PC-3 (cell line): Measurements from ENCODE around the gene HECW1. TPM values are rescaled to one million over a fixed set of nuclear protein-coding genes. Genes with fewer than 3 reads are reported as not detected.

ENCODE experiments used
- ATAC-seq: fragments of 200-7000 bp; cut with Tn5 transposase; 2 replicates; pipeline ENCODE4 v1.9.1; 2020; ENCODE audit warnings: mild to moderate bottlenecking, moderate library complexity
- BruUV-seq: library from RNA; stranded (reverse); fragments of 400-500 nt; replicated peaks from 2 replicates; lab custom pipeline; 2021; lab: Mats Ljungman, UMichigan
- CTCF ChIA-PET: fragments of 300-600 bp; sonication (Branson Sonifier 250); formaldehyde crosslinking; loops from one replicate; lab custom pipeline; 2022; ENCODE audit warnings: antibody characterized with exemption; lab: Charles Lee
- POLR2A ChIA-PET: fragments of 300-600 bp; sonication (Branson Sonifier 250); formaldehyde crosslinking; loops from one replicate; lab custom pipeline; 2022; ENCODE audit warnings: antibody characterized with exemption; ENCODE audit not compliant: unreplicated experiment; lab: Charles Lee
- DNase-seq: peaks from one replicate; pipeline ENCODE4 v3.0.0-alpha.2; 2015
- H2AFZ ChIP-seq: fragments of 300-600 bp; sonication (generic); 2 replicates; pipeline ENCODE4 v1.6.0; 2016; ENCODE audit warnings: antibody characterized with exemption, low read length
- H3F3A ChIP-seq: fragments of 300-600 bp; sonication (generic); one replicate; pipeline ENCODE4 v1.6.0; 2017; ENCODE audit warnings: antibody characterized with exemption, low read length, control low read depth, mild to moderate bottlenecking; ENCODE audit not compliant: unreplicated experiment
- H3K27ac ChIP-seq: fragments of 300-600 bp; sonication (generic); 2 replicates; pipeline ENCODE4 v1.5.1; 2016; ENCODE audit warnings: mild to moderate bottlenecking, low read length
- H3K27me3 ChIP-seq: fragments of 300-600 bp; sonication (generic); 2 replicates; pipeline ENCODE4 v1.6.1; 2016; ENCODE audit warnings: low read length, mixed read lengths
- H3K36me3 ChIP-seq: fragments of 300-600 bp; sonication (generic); 2 replicates; pipeline ENCODE4 v1.6.1; 2016; ENCODE audit warnings: low read depth, mixed run types, low read length, mixed read lengths
- H3K4me1 ChIP-seq: fragments of 300-600 bp; sonication (generic); 2 replicates; pipeline ENCODE4 v1.5.1; 2016; ENCODE audit warnings: low read length; ENCODE audit not compliant: insufficient read depth
- H3K4me2 ChIP-seq: fragments of 300-600 bp; sonication (generic); 2 replicates; pipeline ENCODE4 v1.6.0; 2016; ENCODE audit warnings: low read length
- H3K4me3 ChIP-seq: fragments of 300-600 bp; sonication (generic); 2 replicates; pipeline ENCODE4 v1.5.1; 2016; ENCODE audit warnings: mild to moderate bottlenecking, low read length, mixed read lengths
- H3K79me2 ChIP-seq: fragments of 300-600 bp; sonication (generic); 2 replicates; pipeline ENCODE4 v1.6.1; 2017; ENCODE audit warnings: low read length, mixed read lengths
- H3K9ac ChIP-seq: fragments of 300-600 bp; sonication (generic); 2 replicates; pipeline ENCODE4 v1.6.0; 2016; ENCODE audit warnings: mild to moderate bottlenecking, low read length
- H3K9me2 ChIP-seq: fragments of 300-600 bp; sonication (generic); replicated peaks from 2 replicates; pipeline ENCODE4 v1.6.1; 2016; ENCODE audit warnings: mixed run types, low read length, mixed read lengths
- H3K9me3 ChIP-seq: fragments of 300-600 bp; sonication (generic); 2 replicates; pipeline ENCODE4 v1.6.1; 2016; ENCODE audit warnings: low read length, mixed read lengths
- H4K20me1 ChIP-seq: fragments of 300-600 bp; sonication (generic); 2 replicates; pipeline ENCODE4 v1.6.1; 2016; ENCODE audit warnings: low read length, mixed read lengths
- EZH2 ChIP-seq: fragments of 300-600 bp; sonication (generic); IDR thresholded peaks from one replicate; pipeline ENCODE4 v1.6.1; 2017; ENCODE audit warnings: antibody characterized with exemption, mild to moderate bottlenecking, low read length; ENCODE audit not compliant: unreplicated experiment
- EZH2phosphoT487 ChIP-seq: fragments of 300-600 bp; sonication (generic); IDR thresholded peaks from 2 replicates; pipeline ENCODE4 v1.6.1; 2018; ENCODE audit warnings: mild to moderate bottlenecking, antibody characterized with exemption, low read length, borderline replicate concordance
- intact Hi-C: fragments of 100-400 bp; cut with micrococcal nuclease; formaldehyde crosslinking; loops from 2 replicates; pipeline ENCODE4 v1.9.0; 2023
- total RNA-seq: library from RNA; depleted of rRNA; stranded (reverse); fragments of >200 nt; gene quantifications from 2 replicates; pipeline ENCODE4 v1.2.3, GENCODE V29; 2014
- TF ChIP-seq, protein P1 (sequence below): fragments of 300-600 bp; sonication (generic); conservative IDR thresholded peaks from 2 replicates; pipeline ENCODE4 v1.5.1; 2017; ENCODE audit warnings: antibody characterized with exemption, low read depth, mild to moderate bottlenecking, low read length

Gene HECW1
- total RNA-seq, 1 experiment from 2014 or later, result 3.0 TPM

DNA sequence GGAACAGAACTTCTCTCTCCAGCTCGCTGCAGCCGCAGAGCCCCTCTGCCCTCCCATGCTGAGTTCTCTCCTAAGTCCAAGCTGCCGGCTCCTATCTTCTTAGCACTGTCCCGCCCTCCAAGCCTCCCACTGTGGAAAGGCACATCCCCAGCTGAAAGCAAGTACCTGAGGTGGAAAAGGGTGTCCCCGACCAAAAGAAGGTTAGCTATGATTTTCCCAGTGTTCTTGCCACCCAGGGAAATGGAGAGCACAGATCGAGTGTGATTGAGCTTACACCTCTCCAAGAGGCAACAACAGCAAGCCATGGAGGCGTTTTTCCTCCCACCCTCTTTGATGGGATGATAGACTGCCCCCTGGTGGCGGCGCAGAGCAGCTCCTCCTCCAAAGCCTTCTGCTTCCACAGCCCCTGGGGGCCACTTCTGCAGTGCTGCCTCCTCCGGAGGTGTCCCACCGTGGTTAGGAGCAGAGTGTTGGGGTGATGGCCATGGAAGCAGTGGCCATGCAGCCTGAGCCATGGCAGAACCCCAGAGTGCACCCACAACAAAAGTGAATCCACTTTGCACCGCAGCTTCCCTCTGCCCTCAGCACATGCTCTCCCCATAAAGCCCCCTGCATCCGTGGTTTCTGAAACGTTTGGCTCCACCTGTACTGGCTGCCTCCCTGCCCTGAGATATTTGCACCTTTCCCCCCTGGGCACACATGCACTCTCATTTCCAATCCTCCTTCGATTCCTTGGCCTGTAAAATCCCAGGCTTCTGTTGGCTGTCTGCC, 327.4 kb downstream of the HECW1 start:
- Histone ChIP-seq H3F3A (no peaks in the 10 kb centered on the region), H3K9ac (no peak overlapping the region), H4K20me1 (no peaks in the 10 kb centered on the region), H3K9me3 (no peaks in the 10 kb centered on the region), H3K27me3 (no peaks in the 10 kb centered on the region), H2AFZ (peak overlapping the region; percentile 64; the same call in 1 of the 2 replicates), H3K27ac (no peak overlapping the region), H3K9me2 (no peaks in the 10 kb centered on the region), H3K36me3 (no peaks in the 10 kb centered on the region), H3K4me2 (no peak overlapping the region), H3K4me3 (no peak overlapping the region), H3K79me2 (no peaks in the 10 kb centered on the region), H3K4me1 (no peaks in the 10 kb centered on the region)
- POLR2A ChIA-PET, result interaction anchor here (0.6 kb wide), 1 partner anchor 173 kb away, joined by 4 read pairs; no protein-coding TSS in a partner anchor
- DNase-seq, result peak; percentile 68
- intact Hi-C loops, result no loop called here
- peak; percentile 68 for ATAC-seq
- no TSS peak for BruUV-seq
- TF ChIP-seq, protein P1, sequence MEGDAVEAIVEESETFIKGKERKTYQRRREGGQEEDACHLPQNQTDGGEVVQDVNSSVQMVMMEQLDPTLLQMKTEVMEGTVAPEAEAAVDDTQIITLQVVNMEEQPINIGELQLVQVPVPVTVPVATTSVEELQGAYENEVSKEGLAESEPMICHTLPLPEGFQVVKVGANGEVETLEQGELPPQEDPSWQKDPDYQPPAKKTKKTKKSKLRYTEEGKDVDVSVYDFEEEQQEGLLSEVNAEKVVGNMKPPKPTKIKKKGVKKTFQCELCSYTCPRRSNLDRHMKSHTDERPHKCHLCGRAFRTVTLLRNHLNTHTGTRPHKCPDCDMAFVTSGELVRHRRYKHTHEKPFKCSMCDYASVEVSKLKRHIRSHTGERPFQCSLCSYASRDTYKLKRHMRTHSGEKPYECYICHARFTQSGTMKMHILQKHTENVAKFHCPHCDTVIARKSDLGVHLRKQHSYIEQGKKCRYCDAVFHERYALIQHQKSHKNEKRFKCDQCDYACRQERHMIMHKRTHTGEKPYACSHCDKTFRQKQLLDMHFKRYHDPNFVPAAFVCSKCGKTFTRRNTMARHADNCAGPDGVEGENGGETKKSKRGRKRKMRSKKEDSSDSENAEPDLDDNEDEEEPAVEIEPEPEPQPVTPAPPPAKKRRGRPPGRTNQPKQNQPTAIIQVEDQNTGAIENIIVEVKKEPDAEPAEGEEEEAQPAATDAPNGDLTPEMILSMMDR, result peak; percentile 92
- TF ChIP-seq EZH2, result no peak
- CTCF ChIA-PET, result interaction anchor here (0.6 to 1.1 kb wide), 5 partner anchors 15 to 325 kb away, joined by 3 to 4 read pairs (median 3); partner anchors contain the start of gene STK17A

DNA sequence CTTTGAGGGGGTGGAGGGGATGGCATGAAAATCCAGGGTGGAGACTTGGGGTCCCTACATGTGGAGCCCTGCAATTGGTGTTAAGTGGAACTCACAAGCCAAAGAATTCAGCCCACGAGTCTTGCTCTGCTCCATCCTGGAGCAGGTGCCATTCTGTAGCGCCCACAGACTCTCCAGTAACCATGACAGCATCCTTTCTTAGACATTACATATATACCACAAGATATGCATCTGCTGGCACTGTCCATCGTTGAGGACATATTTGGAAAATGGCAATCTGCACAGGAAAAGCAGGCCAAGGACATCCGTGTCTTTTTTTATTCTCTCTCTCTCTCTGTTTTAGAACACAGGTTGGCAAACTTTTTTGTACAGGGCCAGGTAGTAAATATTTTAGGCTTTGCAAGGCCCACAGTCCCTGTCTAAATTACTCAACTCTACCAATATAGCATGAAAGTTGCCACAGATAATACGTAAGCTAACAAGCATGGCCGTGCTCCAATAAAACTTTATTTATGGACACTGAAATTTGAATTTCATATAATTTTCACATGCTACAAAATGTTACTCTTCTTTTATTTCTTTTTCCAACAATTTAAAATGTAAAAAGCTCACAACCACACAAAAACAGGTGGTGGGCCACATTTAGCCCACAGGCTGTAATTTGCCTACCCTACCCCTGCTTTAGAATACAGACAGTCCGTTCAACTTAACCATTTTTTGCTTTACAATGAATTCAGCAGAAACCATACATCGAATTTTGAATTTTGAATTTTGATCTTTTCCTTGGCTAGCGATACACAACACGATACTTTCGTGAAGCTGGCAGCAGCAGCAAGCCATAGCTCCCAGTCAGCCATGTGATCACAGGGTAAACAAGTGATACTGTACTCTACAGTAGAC, 329.0 kb downstream of the HECW1 start:
- Histone ChIP-seq H3K4me3 (no peak overlapping the region), H4K20me1 (no peaks in the 10 kb centered on the region), H3K79me2 (no peaks in the 10 kb centered on the region), H3K9me2 (no peaks in the 10 kb centered on the region), H3K4me1 (no peaks in the 10 kb centered on the region), H3K4me2 (no peak overlapping the region), H3K9ac (no peak overlapping the region), H3F3A (no peaks in the 10 kb centered on the region), H3K27me3 (no peaks in the 10 kb centered on the region), H3K9me3 (no peaks in the 10 kb centered on the region), H3K36me3 (no peaks in the 10 kb centered on the region), H3K27ac (no peak overlapping the region), H2AFZ (no peak overlapping the region)
- no peak for ATAC-seq
- BruUV-seq, result no TSS peak
- POLR2A ChIA-PET, result interaction anchor here (0.7 kb wide), 1 partner anchor 79 kb away, joined by 5 read pairs; no protein-coding TSS in a partner anchor
- CTCF ChIA-PET, result interaction anchor here (0.6 kb wide), 1 partner anchor 13 kb away, joined by 3 read pairs; no protein-coding TSS in a partner anchor
- intact Hi-C loops, result no loop called here
- TF ChIP-seq EZH2phosphoT487 (no peak), EZH2 (no peak)
- TF ChIP-seq, protein P1, result no peak
- no peak for DNase-seq
